Vagina (tissue), 2 donors: Measurements from ENCODE around the gene ALOX15B.

Experiments used
- CTCF ChIP-seq, 3 experiments: fragments of 450-650 bp in 2 of 3; fragments of 200-600 bp in 1 of 3; sonication (generic) in 1 of 3; IDR thresholded peaks; one replicate each; pipeline ENCODE4 v1.5.1; 2017 to 2019; ENCODE audit warnings: antibody characterized with exemption in 3 of 3, mild to moderate bottlenecking in 2 of 3, moderate library complexity in 2 of 3
- POLR2A ChIP-seq, 2 donors: fragments of 450-650 bp; IDR thresholded peaks; one replicate each; pipeline ENCODE4 v1.6.1; 2017; ENCODE audit warnings: antibody characterized with exemption in 2 of 2, mild to moderate bottlenecking in 2 of 2, moderate library complexity in 2 of 2
- POLR2AphosphoS5 ChIP-seq, 2 donors: sonication (generic); formaldehyde crosslinking; IDR thresholded peaks; one replicate each; pipeline ENCODE4 v1.9.0; 2017; ENCODE audit warnings: antibody characterized with exemption in 2 of 2, mild to moderate bottlenecking in 2 of 2, low read depth in 1 of 2; ENCODE audit not compliant: insufficient read depth in 1 of 2

GRCh38 chr17:8071496-8071895 lies 32.6 kb downstream of the ALOX15B start:
- no peak for TF ChIP-seq POLR2AphosphoS5 (IDR thresholded peaks at IDR 0.05; ENCODE audit: insufficient read depth in 1 of 2, low read depth in 1 of 2)
- TF ChIP-seq POLR2A (IDR thresholded peaks at IDR 0.05), result no peak
- no peak for TF ChIP-seq CTCF (IDR thresholded peaks at IDR 0.05)
